Stimulated activated CD8-positive, alpha-beta memory T cell treated with anti-CD3 and anti-CD28 coated beads, Interleukin-7, amount 100 ng/mL, for 4 hours (primary cell): ENCODE results near the gene TARDBP.
"Not testable (repeated sequence)": the region's sequence is repeated elsewhere in the genome, so short reads cannot be mapped to it uniquely, and the experiment has no call there.

Experiments
- DNase-seq, 2 donors: peaks; one replicate each; pipeline ENCODE4 v3.0.0-alpha.2; 2020; ENCODE audit warnings: low read depth in 2 of 2

TARDBP gene

GRCh38 chr1:10992864-10993263 is 19.6 kb upstream of the TARDBP start:
- DNase-seq: no peak

GRCh38 chr1:10996100-10996499 is 16.4 kb upstream of the TARDBP start:
- DNase-seq: no peak

GRCh38 chr1:11000526-11000925 is 11.9 kb upstream of the TARDBP start:
- no peak for DNase-seq

- no peak for DNase-seq
Observed at GRCh38 chr1:11013160-11013531, 692 bp downstream of the TARDBP start.

GRCh38 chr1:11019358-11019757 is 6.9 kb downstream of the TARDBP start:
- not testable (repeated sequence) for DNase-seq

GRCh38 chr1:11019971-11020370 is 7.5 kb downstream of the TARDBP start:
- DNase-seq: no peak

- DNase-seq: no peak
Observed at GRCh38 chr1:11023201-11023600, 10.7 kb downstream of the TARDBP start.

GRCh38 chr1:11024154-11024873 is 11.9 kb downstream of the TARDBP start:
- no peak for DNase-seq

GRCh38 chr1:11024874-11025203 is 12.4 kb downstream of the TARDBP start:
- DNase-seq: no peak

GRCh38 chr1:11025618-11026017 is 13.2 kb downstream of the TARDBP start:
- no peak for DNase-seq

GRCh38 chr1:11026052-11026451 is 13.6 kb downstream of the TARDBP start:
- no peak for DNase-seq

GRCh38 chr1:11026903-11027302 is 14.4 kb downstream of the TARDBP start:
- DNase-seq: no peak

GRCh38 chr1:11027316-11027715 is 14.9 kb downstream of the TARDBP start:
- no peak for DNase-seq

- DNase-seq: no peak
Observed at GRCh38 chr1:11028018-11028417, 15.6 kb downstream of the TARDBP start.

- DNase-seq: no peak
Observed at GRCh38 chr1:11030865-11031264, 18.4 kb downstream of the TARDBP start.

GRCh38 chr1:11031624-11032262 is 19.3 kb downstream of the TARDBP start:
- no peak for DNase-seq

GRCh38 chr1:11037019-11037739 is 24.7 kb downstream of the TARDBP start:
- DNase-seq: not testable (repeated sequence)

GRCh38 chr1:11037740-11038182 is 25.3 kb downstream of the TARDBP start:
- DNase-seq: peak; percentile 74 to 83

- DNase-seq: no peak
Observed at GRCh38 chr1:11039351-11040104, 27.1 kb downstream of the TARDBP start.

GRCh38 chr1:11040105-11040429 is 27.6 kb downstream of the TARDBP start:
- not testable (repeated sequence) for DNase-seq

- no peak for DNase-seq
Observed at GRCh38 chr1:11041048-11041447, 28.6 kb downstream of the TARDBP start.

- no peak for DNase-seq
Observed at GRCh38 chr1:11042065-11042464, 29.6 kb downstream of the TARDBP start.
